GM19193 (cell line): ENCODE results near the gene TAOK1.

ENCODE experiments used
- POLR2A ChIP-seq: IDR thresholded peaks from 4 replicates; pipeline ENCODE4 v1.6.1; 2011; ENCODE audit not compliant: insufficient read depth, insufficient read length; ENCODE audit errors: extremely low read depth

TAOK1 gene

DNA sequence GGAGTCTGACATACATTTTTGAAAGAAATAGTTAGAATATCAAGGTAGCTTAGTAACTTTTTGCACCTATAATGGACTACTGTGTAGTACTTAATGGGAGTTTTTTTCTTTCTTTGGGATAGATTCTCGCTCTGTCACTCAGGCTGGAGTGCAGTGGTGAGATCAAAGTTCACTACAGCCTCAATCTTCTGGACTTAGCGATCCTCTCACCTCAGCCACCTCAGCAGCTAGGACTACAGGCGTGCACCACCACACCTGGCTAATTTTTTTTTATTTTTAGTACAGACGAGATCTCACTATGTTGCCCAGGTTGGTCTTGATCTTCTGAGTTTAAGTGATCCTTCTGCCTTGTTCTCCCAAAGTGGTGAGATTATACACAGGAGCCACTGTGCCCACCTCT is 9.5 kb downstream of the TAOK1 start:
- TF ChIP-seq POLR2A: no peak

DNA sequence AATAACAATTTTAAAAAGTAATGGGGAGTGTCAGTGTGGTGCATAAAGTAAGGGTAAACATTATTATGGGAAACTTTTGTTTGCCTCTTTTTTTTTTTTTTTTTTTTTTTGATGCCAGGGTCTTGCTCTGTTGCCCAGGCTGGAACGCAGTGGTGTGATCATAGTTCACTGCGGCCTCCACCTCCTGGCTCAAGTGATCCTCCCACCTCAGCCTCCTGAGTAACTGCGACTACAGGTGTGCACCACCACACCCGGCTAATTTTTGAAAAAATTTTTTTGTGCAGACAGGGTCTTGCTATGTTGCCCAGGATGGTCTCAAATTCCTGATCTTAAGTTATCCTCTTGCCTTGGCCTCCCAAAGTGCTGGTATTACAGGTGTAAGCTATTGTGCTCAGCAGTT is 10.7 kb downstream of the TAOK1 start:
- TF ChIP-seq POLR2A: no peak

- TF ChIP-seq POLR2A: no peak
Observed at GRCh38 chr17:29401258-29401657, 11.1 kb downstream of the TAOK1 start.

GRCh38 chr17:29407856-29408255 is 17.7 kb downstream of the TAOK1 start:
- TF ChIP-seq POLR2A: no peak

- TF ChIP-seq POLR2A: no peak
Observed at GRCh38 chr17:29409963-29410362, 19.8 kb downstream of the TAOK1 start.

DNA sequence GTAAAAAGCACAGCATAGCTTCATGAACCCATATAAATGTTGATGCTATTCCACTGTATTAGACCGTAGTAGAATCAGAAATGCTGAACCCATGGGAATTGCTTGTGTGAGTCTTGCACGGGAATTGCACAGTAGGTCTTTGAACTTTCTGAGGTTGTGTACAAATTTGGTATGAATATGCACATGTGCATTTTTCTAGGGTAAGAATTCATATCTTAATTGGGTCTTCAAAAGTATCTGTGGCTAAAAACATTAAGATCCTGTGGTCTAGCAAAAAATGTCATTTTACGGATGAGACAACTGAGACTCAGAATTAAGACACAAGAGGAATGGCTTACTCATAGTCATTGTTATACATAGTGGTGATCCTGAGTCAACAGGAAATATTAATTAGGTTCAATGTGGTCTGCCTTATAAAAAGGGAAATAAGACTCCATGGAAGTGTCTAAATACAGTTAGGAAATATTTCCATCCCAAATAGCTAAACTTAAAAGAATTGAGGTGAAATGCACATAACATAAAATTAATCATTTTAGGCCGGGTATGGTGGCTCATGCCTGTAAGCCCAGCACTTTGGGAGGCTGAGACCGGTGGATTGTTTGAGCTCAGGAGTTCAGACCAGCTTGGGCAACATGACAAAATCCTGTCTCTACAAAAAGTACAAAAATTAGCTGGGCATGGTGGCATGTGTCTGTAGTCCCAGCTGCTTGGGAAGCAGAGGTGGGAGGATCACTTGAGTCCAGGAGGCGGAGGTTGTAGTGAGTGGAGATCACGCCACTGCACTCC is 22.8 kb downstream of the TAOK1 start:
- TF ChIP-seq POLR2A: no peak

- no peak for TF ChIP-seq POLR2A
Observed at GRCh38 chr17:29420128-29420527, 30.0 kb downstream of the TAOK1 start.

- TF ChIP-seq POLR2A: no peak
Observed at GRCh38 chr17:29430275-29430674, 40.1 kb downstream of the TAOK1 start.

DNA sequence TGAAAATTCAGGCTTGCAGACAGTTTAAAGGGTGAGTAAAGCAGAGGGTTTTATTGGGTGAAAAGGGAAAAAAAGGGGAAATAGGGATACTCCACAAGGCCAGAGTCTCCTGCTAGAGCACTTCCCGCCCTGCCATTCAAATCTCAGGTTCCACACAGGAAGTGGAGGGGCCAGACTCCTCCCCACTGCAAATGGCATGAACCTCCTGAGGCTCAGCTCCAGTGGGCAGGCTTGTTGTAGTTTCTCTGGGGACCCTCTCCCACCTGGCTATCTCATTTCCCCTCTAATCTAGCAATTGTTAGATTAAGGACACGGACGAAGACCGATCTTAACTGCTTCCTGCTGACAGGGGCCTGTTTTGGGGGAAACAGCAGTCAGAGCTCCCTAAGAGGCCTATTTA is 43.4 kb downstream of the TAOK1 start:
- TF ChIP-seq POLR2A: no peak

DNA sequence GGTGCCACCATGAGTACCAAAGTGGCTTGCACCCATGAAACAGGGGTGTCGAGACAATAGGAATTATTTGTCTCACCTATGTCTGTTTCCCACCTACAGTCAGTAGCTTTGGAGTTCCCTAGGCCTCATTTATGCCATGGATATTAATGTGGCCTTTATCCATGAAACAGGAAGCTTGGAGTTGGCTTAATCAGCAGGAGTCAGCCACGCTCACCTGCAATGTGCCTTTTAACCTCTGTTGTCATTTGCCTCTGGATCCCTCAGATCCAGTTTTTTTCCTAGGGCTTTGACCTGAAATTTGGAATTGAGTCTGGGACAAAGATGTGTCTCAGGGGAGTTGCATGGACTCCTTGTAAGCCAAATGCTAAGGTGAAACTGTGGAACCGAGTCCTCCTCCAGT is 44.4 kb downstream of the TAOK1 start:
- TF ChIP-seq POLR2A: no peak

DNA sequence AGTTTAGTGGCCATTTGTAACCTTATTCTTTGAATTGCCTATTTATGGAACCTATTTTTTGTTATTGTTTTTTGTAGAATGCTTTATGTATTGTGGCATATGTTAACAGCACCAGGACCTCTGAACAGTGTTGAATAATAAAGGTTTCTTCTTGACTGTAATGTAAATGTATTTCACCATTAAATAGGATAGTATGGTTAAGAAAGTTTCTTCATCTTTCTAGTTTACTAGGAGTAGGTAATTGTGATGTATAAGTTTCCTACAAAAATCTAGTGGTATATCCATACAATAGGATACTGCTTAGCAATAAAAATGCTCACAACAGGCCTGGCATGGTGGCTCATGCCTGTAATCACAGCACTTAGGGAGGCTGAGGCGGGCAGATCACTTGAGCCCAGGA is 52.3 kb downstream of the TAOK1 start:
- no peak for TF ChIP-seq POLR2A

- TF ChIP-seq POLR2A: no peak
Observed at GRCh38 chr17:29443041-29443739, 53.0 kb downstream of the TAOK1 start.

DNA sequence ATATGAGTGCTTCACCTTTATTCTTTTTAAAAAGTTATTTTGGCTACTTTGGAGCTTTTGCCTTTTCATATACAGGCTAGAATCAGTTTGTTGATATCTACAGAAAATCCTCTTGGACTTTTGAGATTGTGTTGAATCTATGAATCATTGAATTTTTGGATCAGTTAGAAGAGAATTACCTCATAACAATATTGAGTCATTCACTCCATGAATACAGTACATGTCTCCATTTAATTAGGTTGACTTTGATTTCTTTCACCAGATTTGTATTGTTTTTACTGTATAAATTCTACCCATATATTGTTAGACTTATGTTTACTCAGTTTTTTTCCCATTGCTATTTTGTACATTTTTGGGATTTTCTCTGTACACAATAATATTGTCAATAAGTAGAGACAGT is 54.4 kb downstream of the TAOK1 start:
- no peak for TF ChIP-seq POLR2A

- TF ChIP-seq POLR2A: no peak
Observed at GRCh38 chr17:29445844-29446243, 55.7 kb downstream of the TAOK1 start.

- no peak for TF ChIP-seq POLR2A
Observed at GRCh38 chr17:29449865-29450671, 59.9 kb downstream of the TAOK1 start.
